Activated naive CD4-positive, alpha-beta T cell treated with anti-CD3 and anti-CD28 coated beads, Interleukin-2, amount 50 U/mL, for 16 hours (primary cell): ENCODE measurements around the gene ARID5B.
A peak's percentile ranks its signal among the peaks of the same experiment; 100 is the strongest.

Source experiments
- DNase-seq: peaks from one replicate; pipeline ENCODE4 v3.0.0-alpha.2; 2020

ARID5B gene

DNA sequence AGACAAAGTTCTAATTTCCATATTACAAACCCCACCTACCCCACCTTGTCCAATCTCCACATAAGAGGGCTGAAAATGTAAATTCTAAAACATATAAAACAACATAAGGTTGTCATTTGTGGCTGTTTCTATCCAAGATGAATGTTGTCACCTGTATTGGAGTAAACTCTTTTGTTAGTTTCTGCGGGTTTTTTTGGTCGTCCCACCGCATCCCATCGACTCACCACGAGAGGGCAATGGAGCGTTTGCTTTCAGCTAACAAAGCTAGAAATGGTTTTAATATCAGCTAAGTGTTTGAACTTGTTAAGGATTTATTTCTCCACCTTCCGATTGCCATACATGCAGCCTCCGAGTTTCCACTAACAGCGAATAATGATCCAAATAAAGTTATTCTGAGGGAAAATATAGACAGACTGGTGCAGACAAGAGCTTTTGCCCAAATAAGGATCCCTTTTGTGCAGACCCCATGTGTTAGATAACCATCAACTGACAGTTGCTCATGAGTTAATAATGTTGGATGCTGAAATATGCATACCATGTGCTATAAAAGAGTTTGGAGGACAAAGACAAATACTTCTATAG, 137.2 kb downstream of the ARID5B start:
- DNase-seq = peak; percentile 77

DNA sequence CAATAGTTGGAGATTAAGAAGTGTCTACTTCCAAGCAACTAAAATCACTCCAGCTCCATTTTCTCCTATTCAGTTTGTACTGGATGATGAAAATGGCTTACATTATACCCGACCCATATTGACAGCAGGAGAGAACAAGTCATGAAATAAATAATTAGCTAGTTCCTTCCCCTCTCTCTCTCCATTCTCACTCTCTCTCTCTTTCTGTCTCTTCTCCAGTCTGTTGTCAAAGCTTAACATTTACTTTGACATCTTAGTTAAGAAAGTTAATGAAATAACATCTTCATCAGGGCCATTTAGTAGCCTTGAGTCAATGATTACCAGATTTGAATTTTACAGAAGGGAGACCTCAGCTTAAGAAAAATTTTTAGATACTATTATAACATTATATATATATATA, 138.5 kb downstream of the ARID5B start:
- DNase-seq = no peak

DNA sequence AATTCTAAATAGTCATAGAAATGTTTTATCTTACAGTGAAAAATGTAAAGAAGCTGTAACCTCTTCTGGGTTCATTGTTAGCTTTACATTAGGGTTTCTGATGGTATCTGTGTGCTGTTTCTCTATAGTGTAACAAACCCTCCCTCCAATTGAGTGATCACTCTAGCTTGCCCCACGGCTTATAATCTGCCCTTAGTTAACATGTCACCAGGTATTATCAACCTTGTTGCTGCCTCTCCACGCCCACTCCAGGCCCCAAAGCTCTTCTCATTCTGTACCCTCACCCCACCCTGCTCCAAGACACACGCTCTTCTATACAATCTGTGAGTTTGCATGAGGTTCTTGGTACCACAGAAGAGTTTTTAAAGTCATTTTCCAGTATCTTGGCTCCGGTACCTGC, 139.4 kb downstream of the ARID5B start:
- DNase-seq = no peak

DNA sequence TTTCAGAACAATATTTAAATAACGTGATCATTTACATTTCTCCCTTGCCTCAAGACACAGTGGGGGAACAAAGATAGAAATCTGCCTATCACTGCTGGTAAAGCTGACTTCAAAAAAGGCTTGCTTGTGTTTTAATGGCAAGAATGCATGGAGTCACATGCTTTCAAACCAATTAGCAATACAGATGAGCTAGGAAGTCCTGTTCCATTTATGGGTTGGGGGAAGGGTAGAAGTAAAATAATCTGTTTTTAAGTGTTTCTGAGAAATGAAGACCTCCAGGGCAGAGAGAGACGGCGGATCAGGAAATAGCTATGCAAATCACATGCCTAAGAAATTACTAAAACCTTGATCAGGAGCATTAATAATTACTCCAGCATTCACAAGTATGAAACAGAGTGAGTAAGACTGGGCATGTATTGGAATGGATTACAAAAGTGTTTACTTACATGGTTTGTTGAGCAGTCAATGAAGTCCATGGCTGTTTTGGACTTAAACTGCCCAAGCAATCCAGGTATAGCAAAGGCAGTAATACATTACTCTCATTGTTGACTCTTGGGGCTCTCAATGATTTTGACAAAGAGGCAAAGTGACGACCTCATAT, 142.0 kb downstream of the ARID5B start:
- DNase-seq = no peak

DNA sequence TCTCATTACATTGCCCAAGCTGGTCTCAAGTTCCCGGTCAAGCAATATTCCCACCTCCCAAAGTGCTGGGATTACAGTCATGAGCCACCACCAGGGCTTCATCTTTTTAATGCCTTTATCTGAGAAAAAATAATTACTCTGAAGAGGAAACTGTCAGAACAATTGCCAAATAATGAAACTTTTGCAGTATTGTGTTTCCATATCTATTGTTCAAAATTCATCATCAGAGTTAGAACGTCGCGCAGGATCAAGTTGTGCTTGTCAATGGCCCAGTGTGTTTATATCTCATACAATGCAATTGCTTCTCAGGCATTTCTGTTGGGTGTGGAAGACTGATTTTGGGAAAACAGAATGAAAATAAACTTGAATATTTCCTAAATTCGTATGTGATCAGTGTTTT, 143.1 kb downstream of the ARID5B start:
- no peak for DNase-seq

DNA sequence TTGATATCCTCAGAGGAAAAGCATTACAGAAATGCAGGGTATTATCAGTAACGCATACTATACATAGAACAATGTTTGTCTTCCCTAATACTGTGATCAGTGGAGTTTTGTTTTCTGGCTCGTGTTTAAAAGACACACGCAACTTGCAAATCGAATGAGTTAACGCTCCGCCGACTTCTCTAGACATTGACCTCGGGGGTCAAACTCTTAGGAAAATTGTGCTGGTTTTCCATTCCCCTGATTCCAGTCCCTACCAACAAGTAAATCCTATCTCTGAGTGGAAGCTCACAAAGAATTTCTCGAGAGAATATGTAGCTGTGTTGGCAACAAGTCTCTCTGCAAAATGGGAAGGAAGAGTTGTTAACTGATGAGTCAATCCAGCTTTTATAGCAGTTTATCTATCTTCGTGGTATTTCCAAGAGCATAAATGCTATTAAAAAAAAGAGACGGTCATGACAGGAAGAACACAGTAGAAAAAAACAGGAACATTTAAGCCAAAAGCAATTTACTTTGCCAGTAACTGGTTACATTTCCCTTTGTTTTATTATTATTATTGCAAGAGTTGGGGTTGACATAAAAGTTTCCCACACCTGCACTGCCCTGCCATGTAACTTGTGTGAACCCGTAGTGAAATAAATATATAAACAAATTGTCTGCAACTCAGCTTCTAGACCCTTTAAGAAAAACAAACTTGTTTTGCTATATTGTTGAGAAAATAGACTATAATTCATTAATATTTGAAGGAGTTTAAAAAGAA, 144.4 kb downstream of the ARID5B start:
- DNase-seq = no peak

DNA sequence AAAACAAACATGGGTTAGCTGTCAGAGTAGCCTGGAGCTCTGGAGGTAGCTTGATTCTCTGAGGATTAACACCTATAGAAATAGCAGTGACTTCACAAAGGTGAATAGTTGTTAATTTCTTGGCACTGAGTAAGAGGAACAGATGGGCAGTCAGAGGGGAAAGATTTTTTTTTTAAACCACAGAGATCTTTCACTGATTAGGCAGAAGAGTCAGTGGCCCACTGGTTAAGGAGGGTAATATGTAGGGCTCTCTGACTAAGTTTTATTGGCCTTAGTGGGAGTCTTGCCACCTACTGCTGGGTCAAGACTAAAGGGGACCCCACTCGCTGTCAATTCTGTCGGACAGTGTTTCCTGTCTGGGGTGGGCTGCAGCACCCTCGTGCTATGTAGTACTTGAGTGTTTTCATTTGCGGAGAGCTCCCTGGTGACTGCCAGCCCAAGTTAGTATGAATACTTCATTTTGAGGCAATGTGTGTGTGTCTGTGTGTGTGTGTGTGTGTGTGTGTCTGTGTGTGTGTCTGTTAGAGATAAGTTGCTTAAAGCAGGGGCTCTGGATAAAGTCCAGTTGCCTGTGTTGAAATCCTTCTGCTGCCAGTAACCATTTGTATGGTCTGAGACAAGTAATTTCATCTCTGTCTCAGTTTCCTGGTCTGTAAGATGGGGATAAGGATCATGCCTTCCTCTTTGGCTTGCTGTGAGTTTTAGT, 145.2 kb downstream of the ARID5B start:
- peak; percentile 36 for DNase-seq

DNA sequence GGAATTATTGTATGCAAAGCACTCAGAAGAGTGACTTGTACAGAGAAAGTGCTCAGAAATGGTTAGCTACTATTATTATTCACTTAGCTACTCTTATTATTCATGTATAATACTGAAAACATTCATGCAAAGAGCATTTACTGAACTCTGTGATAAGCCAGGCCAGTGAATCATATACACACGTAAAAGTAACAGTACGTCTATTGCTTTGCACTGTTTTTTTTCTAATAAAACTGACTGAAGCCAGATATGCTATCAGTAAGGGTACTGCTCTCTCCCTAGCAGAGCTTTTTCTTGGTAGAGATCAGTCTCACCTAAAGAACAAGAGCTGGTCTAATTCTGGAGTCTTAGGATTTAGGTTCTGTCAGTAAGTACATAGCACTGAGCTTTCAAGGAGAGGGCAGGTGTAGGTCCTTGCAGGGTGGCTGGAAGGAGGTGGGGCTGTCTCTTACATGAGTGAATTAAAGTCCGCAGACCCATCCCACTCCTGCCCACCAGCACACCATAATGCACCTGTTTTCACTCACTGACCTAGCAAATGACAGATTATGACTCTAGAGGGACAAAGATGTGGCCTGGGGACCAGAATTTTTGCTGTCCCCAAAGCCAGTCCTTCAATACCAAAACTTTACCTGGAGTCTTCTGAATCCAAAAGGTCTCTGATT, 145.9 kb downstream of the ARID5B start:
- peak; percentile 21 for DNase-seq

DNA sequence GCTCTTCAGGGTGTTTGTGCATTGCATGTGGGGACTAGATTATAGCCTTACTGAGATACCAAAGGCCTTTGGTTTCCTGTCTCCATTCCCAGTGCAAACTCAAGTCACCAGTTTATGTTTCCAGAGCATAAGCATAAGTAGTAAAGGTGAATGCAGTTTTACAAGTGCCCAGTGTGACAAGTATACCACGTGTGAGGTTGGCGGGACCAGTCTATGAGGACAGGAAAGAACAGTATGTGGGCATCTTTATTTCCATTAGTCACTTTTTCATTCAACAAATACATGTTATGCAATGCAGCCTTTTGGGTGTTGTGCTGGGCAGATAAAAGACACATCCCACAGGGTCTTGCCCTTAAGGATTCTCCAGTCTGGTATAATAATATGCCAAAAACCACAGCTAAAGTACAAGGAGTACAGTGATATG, 146.5 kb downstream of the ARID5B start:
- DNase-seq = peak; percentile 58

DNA sequence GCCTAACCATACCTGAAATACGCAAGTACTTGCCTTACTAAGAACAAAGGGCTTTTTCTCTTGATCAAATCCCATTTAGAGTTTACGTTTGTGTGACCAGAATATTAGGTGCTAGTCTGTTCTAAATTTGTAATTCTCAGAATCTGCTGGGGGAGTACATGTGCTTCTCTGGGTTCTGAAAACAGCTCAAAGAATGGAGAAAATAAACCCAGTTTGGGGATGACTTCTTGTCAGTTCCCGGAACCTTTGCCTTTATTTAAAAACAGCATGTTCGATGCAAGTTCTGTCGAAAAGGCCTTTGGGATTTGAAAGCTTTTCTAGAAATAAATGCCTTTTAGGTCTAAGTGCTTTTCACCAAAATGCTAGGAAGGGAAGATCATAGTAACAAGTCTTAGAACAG, 147.0 kb downstream of the ARID5B start:
- DNase-seq = no peak

DNA sequence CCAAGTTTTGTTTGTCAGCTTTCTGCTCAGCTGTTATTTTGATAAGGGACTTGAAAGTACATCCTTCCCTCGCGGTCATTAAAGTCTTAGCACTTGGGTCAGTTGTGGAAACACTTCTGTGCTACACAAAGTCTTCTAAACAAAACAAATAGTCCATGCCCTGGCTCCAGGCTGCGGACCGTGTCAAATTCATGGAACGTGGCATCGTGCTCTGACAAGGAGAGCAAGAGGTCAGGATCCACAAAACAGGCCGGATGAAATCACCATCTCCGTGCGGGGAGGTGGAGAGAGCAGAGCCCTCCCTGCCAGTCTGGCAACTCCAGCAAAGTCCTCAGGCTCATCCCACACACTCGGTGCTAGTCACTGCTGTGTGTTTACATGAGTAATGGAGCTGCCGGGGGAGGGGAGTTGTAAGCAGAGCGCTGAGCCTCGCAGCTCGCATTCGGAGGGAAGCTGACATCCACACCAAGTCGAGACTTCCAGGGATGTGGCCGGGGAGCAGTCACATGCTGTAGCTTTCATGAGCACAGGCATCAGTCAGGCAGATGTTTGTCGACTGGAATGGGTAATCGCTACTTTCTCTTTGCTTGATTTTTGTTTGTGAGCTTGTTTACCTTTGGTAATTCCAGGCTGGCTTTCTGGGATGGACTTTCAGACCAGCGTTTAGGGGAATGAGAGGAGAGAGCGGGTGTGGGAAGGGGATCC, 147.6 kb downstream of the ARID5B start:
- DNase-seq = peak; percentile 88

DNA sequence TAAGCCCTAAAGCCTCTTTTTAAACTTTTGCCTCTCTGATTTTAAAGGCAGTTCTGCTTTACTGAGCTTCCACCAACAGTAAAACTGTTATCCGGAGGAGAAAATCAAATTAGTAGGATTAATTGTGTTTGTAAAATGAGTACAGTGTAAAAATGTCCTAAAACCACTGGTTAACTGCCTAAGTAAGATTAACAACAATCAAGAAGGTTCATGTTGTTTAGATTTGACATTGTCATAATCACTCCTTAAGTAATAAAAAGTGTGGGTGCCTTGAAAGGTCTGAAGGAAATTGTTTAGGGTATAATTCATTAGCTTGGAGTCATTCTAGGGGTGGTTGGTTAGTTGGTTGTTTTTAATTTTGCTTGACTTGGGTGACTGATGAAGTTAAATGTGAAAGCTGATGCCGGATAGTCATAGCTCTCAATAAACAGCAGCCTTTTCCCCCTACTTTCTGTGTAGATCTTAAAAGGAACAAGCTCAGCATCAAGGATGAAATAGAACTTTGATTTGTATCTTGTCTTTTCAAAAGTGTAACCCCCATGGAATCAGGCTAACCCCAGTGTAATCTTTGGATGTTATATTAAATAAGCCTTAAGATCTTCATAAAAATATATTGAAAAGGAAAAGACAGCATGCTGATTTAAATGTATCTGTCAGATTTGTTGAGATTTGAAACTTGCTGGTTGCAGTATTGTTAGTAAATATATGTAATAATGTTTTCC, 148.3 kb downstream of the ARID5B start:
- DNase-seq = no peak

DNA sequence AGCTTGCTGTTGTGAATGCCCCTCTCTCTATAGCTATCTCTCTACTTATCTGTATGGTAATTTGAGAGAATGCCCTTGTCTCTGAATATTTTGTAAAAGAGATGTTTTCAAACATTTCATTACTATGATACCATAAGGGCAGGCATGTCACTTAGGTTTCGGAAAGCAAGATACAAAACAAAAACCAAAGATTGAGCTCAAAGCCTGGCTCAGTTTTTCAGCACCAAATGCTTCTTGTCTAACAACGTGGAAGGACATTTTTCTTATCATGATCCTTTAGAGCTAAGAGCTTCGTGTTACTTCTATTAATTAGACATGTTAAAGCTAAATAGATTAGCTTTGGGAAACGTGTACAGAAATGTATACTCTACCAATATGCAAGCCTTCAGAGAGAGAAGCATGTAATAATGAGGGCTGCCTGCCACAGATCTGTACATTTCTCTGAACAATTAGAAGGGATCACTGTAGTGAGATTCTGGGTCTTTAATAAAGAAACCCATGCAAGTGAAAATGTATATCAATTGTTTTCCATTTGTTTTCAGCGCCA, 148.9 kb downstream of the ARID5B start:
- DNase-seq = no peak

DNA sequence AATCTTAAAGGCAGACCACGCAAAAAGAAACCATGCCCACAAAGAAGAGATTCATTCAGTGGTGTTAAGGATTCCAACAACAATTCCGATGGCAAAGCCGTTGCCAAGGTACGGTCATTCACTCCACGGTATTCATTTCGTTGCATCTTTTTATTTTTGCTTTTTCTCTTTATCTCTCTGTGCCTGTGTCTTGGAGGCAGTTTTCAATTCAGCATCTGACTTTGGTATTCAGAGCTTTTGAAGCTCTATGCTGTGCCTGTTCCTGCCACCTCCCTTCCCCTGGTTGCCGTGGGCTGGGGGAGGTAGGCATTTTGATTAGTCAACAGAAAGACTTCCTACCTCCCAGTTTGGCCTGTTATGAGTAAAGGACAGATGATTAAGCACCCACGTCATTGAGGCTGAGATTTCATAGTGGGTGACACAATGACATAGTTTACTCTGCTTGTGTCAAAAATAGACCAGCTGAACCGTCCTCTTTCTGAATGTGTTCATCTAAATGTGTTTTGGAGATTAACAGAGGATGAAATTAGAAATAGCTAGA, 149.5 kb downstream of the ARID5B start:
- DNase-seq = peak; percentile 82

DNA sequence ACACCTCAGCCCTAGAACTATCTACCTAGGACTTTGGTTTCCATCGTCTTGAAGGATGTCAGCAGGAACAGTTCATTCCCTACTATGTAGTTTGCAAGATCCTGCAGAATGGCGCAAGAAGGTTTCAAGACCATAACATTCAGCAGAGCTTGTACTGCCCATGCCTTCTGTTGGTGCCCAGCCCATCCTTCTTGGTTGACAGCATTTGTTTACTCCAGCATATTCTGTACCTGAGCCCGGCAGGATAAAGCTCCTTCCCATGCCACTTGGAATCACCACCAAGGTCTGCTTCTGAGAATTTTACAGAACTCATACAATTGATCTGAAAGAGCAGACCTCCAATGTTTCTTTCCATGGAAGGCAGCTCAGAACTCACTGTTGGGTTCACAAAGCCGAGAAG, 150.8 kb downstream of the ARID5B start:
- no peak for DNase-seq

DNA sequence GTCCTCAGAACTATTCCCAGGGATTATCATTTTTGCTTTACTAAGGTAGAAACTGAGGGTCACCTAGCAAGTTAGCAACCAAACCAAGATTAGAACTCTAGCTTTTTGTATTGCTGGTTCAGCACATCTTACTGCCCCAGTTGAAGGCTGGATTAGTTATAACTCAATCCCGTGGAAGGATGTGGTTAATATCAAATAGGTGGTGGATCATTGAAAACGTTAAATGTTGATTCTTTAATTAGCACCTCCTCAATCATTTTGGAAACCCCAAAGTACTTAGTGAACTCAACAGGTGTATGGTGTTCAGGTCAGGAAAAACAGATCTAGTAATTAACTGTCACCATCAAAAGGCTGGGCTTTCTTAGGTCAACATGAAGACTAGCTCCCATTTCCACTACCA, 152.4 kb downstream of the ARID5B start:
- DNase-seq = no peak

DNA sequence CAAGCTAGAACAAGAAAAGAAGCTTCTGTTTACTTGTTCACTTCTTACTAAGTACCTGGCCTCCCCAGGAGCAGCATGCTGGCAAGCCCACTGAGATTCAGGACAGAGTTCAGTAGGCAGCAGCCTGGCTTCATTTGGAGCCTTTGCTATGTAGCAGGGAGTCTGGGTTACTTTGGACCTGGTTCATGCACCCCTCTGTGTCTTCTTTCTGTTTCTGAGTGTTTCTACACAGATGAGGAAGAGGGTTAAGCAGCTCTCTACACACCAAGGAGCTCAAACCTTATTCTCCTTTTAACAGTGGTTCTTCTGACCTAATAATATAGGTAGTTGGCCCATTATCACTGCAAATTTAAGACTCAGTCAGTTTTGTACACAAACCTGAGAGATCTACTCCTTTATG, 152.9 kb downstream of the ARID5B start:
- no peak for DNase-seq

DNA sequence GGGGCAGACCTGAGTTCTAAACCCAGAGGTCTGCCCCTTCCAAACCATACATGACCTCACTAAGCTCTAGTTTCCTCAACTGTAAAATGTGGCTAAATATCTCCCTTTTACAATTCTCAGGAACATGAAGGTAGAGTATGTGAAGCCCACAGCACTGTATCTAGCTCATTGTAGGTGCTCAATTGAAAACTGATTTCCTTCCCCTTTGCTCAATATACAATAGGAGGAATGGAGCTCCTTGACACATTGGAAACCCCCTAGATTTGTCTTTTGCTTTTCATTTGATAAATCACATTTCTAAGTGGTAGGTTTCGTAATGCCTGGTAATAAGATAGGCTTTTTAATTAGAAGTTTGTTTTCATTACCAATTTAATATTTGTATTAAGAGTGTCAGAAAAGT, 153.3 kb downstream of the ARID5B start:
- no peak for DNase-seq

DNA sequence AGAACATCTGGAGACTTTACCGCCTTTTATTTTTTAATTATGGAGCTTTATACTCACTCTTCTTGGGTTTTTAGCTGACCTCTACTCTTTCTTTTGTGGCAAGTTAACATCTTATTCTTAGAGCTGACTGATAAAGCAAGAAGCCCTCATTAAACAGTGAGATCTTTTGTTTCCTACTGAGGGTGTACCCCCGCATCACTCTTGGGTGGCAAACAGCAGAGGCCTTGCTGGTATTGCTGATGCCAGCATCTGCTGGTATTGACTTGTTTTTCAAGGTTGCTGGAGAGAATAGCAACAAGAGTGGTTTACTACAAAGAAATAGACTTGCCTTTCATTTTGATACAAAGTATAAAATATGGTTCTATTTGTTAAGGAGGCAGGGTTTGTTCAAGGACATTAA, 154.7 kb downstream of the ARID5B start:
- no peak for DNase-seq

DNA sequence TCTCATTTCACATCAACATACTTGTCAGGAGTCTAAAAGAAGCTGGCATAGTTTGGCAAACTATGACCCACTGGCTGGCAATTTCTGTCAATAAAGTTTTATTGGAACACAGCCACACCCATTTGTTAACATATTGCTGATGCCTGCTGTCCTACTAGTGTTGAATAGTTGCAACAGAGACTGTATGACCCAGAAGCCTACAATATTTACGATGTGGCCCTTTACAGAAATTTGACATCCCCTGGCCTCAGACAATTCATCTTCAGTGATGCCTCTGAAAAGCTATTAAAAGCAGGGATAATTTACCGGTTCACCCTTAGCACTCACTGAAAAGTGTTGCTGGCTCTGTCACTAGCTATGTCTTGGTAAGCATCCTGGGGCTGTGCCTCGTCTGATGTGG, 155.2 kb downstream of the ARID5B start:
- DNase-seq = no peak

DNA sequence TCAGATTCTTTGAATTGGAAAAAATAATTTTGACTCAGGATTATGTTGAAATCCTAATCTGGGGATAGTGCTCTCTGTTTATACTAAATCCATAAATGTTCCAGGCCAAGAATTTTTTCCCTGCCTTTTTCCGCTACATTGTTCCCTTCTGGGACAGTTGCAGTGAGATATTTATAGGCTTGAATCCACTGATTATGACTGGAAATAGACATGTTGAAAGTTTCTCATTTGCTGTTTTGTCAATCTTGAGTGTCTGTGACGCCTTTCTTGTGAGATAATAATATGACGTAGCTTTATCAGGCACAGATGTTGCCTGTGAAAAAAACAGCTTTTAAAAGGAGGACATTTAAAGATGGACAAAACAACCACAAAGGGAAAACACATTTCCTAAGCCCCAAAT, 155.9 kb downstream of the ARID5B start:
- no peak for DNase-seq
